ENCODE measurements around the gene LAMA5. TPM values are rescaled to one million over a fixed set of nuclear protein-coding genes. Genes with fewer than 3 reads are reported as not detected.

The LAMA5 gene
- total RNA-seq, 4 donors from 2014 or later, result 164 to 427 (median 196) TPM

DNA sequence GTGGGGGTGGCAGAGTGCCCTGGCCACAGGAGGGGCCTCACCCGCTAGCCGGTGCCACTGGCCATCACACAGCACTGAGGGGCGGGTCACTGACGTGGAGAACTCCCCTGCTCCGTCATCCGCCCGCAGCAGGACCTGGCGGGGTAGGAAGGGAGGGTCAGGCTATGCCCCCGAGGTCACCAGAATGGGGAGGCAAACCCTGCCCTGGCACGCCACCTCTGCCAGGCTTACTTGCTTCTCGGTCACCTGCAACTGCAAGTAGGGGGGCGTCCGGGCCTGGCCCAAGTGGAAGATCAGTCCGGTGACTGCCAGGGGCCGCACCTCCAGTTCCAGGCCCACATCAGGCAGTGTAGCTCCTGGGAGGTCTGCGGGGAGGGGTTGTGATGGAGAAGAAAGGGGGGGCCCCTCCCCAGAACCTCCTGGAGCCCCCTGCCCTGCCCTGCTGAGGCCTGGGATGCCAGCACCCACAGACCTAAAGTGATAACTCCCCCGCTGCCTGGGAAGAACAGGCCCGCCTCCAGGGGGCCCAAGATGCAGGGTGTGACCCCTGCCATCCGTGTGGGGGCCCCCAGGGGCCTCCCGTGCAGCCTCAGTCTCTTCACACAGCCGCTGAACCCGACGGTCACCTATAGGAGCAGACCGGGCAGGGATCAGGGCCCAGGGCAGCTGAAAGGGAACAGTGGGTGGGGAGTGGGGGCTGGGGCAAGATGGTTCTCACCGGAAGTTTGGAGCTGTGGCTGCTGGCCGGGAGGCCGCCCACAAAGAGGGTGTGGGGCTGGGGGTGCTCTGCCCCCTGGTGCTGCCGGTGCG, 57.0 kb downstream of the LAMA5 start:
- no peak for TF ChIP-seq POLR2A (IDR thresholded peaks at IDR 0.05)
- TF ChIP-seq, protein P1, sequence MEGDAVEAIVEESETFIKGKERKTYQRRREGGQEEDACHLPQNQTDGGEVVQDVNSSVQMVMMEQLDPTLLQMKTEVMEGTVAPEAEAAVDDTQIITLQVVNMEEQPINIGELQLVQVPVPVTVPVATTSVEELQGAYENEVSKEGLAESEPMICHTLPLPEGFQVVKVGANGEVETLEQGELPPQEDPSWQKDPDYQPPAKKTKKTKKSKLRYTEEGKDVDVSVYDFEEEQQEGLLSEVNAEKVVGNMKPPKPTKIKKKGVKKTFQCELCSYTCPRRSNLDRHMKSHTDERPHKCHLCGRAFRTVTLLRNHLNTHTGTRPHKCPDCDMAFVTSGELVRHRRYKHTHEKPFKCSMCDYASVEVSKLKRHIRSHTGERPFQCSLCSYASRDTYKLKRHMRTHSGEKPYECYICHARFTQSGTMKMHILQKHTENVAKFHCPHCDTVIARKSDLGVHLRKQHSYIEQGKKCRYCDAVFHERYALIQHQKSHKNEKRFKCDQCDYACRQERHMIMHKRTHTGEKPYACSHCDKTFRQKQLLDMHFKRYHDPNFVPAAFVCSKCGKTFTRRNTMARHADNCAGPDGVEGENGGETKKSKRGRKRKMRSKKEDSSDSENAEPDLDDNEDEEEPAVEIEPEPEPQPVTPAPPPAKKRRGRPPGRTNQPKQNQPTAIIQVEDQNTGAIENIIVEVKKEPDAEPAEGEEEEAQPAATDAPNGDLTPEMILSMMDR (IDR thresholded peaks at IDR 0.05), result no peak
- 65 to 72% methylated on average over 16 to 29 of the region's 29 CpGs for WGBS, 2 donors
- intact Hi-C loops (cut with DNase I; ENCODE audit: low total_unique reads), result loop anchor here (10.0 kb wide), 2 partner anchors 55 to 505 kb away; partner anchors contain the start of genes COL9A3 and LAMA5
- no peak overlapping the region for H3K4me3 ChIP-seq (ENCODE audit: low read depth, poor library complexity, severe bottlenecking)
- DNase-seq (ENCODE audit: low spot score in 2 of 2), result no peak

DNA sequence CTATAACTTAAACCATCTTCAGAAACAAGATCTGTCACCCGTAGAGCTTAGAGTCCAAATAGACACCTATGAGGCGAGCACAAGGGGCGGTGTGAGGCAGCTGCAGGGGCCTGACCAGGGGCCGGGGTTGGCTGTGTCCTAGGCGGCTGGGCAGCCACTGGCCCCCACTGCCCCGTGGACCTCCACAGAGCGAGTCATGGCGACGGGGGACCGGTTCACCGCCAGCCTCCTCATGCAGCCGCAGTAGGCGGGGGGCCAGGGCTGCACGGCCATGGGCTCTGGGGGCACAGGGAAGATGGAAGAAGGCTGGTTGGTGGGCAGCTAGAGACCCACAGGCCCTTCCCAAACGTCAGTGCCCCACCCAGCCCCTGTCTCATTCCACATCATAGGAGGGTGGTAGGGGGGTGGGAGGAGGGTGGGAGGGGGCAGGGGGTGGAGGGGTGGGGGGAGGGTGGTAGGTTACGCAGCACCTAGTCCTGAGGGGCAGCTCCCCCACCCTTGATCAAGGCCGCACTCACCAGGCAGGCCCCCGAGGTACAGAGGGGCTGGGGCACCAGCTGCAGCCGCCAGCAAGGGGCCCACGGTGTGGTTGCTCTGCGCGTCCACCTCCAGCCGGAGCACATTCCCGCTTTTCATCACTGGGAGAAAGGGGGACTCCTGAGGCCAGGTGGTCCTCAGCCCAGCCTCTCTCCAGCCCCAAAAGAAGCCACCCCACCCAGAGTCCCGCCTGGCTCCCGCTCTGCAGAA, 57.7 kb downstream of the LAMA5 start:
- WGBS, 2 donors, result 83 to 89% methylated on average over 21 to 24 of the region's 26 CpGs
- no peak for TF ChIP-seq POLR2A (IDR thresholded peaks at IDR 0.05)
- TF ChIP-seq, protein P1 (IDR thresholded peaks at IDR 0.05), result no peak
- no peak overlapping the region for H3K4me3 ChIP-seq (ENCODE audit: low read depth, poor library complexity, severe bottlenecking)
- intact Hi-C loops (cut with DNase I; ENCODE audit: low total_unique reads), result loop anchor here (10.0 kb wide), 1 partner anchor 505 kb away; the partner anchor contains the start of gene COL9A3
- no peak for DNase-seq (ENCODE audit: low spot score in 2 of 2)

DNA sequence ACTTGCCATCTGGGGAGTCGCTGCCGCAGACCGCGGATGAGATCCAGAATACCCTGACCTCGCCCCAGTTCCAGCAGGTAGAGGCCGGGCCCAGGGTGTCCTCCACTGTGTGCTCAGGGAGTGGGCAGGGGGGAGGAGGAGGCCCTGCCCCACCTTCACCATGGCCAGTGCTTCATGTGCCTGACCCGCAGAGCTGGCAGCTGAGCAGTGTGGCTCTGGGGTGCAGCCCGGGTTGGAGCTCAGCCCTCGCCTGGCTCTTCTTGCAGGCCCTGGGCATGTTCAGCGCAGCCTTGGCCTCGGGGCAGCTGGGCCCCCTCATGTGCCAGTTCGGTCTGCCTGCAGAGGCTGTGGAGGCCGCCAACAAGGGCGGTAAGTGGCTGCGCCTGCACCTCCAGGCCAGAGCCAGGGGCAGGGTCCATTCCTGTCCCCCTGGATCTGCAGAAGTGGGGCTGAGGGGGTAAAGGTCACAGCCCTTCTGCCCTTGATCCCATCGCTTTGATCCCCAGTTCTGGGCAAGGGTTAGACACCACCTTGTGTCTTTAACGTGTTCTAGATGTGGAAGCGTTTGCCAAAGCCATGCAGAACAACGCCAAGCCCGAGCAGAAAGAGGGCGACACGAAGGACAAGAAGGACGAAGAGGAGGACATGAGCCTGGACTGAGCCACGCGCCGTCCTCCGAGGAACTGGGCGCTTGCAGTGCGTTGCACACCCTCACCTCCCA, 58.9 kb downstream of the LAMA5 start:
- no peak overlapping the region for H3K4me3 ChIP-seq (ENCODE audit: low read depth, poor library complexity, severe bottlenecking)
- intact Hi-C loops (cut with DNase I; ENCODE audit: low total_unique reads), result loop anchor here (10.0 kb wide), 1 partner anchor 507 kb away; the partner anchor contains the start of gene COL9A3
- no peak for DNase-seq (ENCODE audit: low spot score in 2 of 2)
- TF ChIP-seq POLR2A (IDR thresholded peaks at IDR 0.05), result no peak
- TF ChIP-seq, protein P1 (IDR thresholded peaks at IDR 0.05), result no peak
- WGBS, 2 donors, result 57 to 68% methylated on average over 19 to 28 of the region's 29 CpGs

DNA sequence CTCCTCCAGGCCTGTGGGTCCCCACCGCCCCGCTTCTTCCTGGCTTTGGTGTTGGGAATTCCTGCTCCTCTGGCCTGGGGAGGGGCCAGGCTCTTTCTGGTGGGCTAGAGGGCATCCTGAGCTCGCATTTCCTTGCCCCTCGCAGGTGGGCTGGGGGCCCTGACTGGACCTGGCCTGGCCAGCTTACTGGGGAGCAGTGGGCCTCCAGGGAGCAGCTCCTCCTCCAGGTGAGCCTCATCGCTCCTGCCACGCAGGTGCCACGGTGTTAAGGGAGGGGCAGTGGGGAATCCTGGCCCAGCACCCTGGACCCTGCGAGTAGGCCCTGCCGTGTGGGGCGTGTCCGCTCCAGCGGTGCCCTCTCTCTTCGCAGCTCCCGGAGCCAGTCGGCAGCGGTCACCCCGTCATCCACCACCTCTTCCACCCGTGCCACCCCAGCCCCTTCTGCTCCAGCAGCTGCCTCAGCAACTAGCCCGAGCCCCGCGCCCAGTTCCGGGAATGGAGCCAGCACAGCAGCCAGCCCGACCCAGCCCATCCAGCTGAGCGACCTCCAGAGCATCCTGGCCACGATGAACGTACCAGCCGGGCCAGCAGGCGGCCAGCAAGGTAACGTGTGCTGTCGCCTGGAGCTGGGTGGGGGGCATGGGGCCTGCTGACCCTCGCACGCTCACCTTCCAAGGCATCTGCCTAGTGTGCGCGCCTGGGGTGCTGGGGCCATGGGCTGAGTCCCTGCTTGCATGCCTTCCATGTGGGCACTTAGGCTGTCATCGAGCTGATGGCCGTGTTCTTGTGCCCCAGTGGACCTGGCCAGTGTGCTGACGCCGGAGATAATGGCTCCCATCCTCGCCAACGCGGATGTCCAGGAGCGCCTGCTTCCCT, 59.6 kb downstream of the LAMA5 start:
- whole genome bisulfite sequencing, 2 donors, result 67 to 74% methylated on average over 30 to 35 of the region's 42 CpGs
- TF ChIP-seq POLR2A (IDR thresholded peaks at IDR 0.05), result no peak
- TF ChIP-seq, protein P1 (IDR thresholded peaks at IDR 0.05), result no peak
- no peak for DNase-seq (ENCODE audit: low spot score in 2 of 2)
- intact Hi-C loops (cut with DNase I; ENCODE audit: low total_unique reads), result loop anchor here (10.0 kb wide), 1 partner anchor 507 kb away; the partner anchor contains the start of gene COL9A3
- H3K4me3 ChIP-seq (ENCODE audit: low read depth, poor library complexity, severe bottlenecking), result no peak overlapping the region

Data from lower leg skin (tissue), 4 donors.